ENCODE results near the gene ZNF653. TPM values are rescaled to one million over a fixed set of nuclear protein-coding genes. Genes with fewer than 3 reads are reported as not detected.

The ZNF653 gene
- total RNA-seq, 1 donor from 2014 or later = 19.4 TPM

DNA sequence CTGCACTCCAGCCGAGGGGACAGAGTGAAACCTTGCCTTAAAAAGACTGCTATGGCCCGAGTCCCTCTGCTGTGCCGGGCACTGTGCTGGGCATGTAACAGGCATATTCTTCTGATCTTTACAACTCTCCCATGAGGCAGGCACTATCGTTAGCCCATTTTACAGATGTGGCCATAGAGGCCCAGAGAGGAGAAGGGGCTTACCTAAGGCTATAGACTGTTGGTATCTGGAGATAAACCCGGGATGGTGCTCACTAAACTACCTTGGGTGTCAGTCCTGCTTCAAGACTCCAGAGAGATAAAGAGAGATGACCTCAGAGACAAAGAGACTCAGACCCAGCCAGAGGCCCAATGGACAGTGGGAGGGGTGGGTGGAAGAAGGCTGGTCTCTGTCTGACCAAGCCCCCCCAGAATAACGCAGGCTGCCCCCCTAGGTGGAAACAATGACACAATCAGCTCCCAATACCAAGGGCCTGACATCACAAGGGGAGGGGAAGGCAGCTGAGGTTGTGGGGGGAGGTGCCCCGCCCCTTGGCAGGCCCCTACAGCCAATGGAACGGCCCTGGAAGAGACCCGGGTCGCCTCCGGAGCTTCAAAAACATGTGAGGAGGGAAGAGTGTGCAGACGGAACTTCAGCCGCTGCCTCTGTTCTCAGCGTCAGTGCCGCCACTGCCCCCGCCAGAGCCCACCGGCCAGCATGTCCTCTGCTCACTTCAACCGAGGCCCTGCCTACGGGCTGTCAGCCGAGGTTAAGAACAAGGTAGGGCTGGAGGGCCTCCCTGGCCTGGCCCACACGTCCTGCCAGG, 32.8 kb upstream of the ZNF653 start, which contains the start of gene CNN1:
CNN1 (plus strand) TSS at position 620 of the 805 bp plus-strand sequence; CDS start at position 697, 77 bp downstream.
- intact Hi-C loops (cut with micrococcal nuclease) = no loop called here
- no peak within 1 kb of the TSS for H3K4me3 Mint-ChIP-seq (ENCODE audit: low read depth)
- peaks cover 10% of the 10 kb centered on the region for H3K4me1 Mint-ChIP-seq (ENCODE audit: low read depth)
- DNase-seq (ENCODE audit: low spot score) = no peak
- H3K27ac Mint-ChIP-seq = no peak within 1 kb of the TSS
- H3K9me3 Mint-ChIP-seq = no peaks in the 10 kb centered on the region
- no peaks in the 10 kb centered on the region for H3K36me3 Mint-ChIP-seq (ENCODE audit: low read depth)
- H3K27me3 Mint-ChIP-seq (ENCODE audit: low read depth) = peaks cover 23% of the 10 kb centered on the region

DNA sequence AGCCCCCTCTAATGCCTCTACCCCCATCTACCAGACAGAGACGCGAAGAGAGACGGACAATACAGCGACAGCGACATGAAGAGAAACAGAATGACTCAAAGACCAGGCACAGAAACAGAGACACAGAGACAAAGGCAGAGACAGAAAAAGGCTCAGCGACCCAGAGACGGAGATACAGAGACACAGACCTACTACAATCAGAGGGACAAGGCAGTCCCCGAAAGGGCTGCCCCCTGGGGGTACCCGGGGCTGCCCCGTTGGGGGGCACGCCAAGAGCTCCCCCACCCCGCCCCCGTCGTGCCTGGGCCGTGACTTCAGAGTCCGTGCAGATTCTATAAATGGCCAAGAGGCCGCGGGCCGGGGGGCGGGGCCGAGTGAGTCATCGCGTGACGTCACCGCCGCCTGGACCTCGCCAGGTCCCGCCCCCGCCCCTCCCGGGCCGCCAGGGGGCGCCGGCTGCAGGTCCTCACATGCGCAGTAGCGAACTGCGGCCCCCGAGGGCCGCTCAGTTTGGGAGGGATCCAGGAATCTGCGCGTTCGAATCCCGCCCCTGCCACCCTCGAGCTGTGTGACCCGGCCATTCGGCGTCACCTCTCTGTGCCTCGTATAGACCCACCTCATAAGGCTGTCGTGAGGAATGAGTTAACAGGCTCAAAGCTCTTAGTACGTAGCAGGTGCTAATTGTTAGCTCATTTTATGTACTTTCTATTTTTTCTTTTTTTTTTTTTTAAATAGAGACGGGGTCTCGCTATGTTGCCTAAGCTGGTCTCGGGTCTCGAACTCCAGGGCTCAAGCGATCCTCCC, 30.4 kb upstream of the ZNF653 start:
- Mint-ChIP-seq H3K36me3 (ENCODE audit: low read depth) (no peaks in the 10 kb centered on the region), H3K27me3 (ENCODE audit: low read depth) (peaks cover 23% of the 10 kb centered on the region), H3K9me3 (no peaks in the 10 kb centered on the region), H3K4me1 (ENCODE audit: low read depth) (peaks cover 18% of the 10 kb centered on the region), H3K27ac (peak overlapping the region; percentile 26), H3K4me3 (ENCODE audit: low read depth) (peak overlapping the region; percentile 50)
- intact Hi-C loops (cut with micrococcal nuclease) = loop anchor here (1.0 kb wide), 1 partner anchor 51 kb away; no protein-coding TSS in a partner anchor
- peak; percentile 79 for DNase-seq (ENCODE audit: low spot score)

DNA sequence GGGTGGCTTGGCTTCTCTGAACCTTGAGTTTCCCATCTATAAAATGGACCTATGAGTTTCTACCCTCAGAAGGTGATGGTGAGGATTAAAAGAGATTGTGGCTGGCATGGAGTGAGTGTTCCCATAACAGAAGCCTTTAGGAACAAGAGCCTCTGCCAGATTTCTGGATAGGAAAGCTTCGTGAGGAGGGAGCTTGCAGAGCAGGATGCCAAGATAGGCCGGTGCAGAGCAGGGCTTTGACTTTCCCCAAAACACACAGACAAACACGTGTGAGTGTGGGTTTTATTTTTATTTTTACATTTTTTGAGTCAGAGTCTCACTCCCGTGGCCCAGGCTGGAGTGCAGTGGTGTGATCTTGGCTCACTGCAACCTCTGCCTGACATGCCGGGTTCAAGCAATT, 29.3 kb upstream of the ZNF653 start:
- Mint-ChIP-seq H3K4me3 (ENCODE audit: low read depth) (no peak overlapping the region), H3K27ac (no peak overlapping the region), H3K27me3 (ENCODE audit: low read depth) (peaks cover 19% of the 10 kb centered on the region), H3K9me3 (no peaks in the 10 kb centered on the region), H3K4me1 (ENCODE audit: low read depth) (peaks cover 22% of the 10 kb centered on the region), H3K36me3 (ENCODE audit: low read depth) (no peaks in the 10 kb centered on the region)
- intact Hi-C loops (cut with micrococcal nuclease) = no loop called here
- DNase-seq (ENCODE audit: low spot score) = no peak

DNA sequence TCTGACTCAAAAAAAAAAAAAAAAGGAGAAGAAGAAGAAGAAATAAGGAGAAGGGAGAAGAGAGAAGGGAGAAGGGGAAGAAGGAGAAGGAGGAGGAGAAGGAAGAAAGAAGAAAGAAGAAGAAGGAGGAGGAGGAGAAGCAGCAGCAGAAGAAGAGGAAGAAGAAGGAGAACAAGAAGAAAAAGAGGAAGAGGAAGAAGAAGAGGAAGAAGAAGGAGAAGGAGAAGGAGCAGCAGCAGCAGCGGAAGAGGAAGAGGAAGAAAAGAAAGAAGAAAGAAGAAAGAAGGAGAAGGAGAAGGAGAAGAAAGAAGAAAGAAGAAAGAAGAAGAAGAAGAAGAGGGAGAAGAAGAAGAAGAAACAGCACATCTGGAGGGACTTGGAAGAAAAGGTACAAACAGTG, 28.9 kb upstream of the ZNF653 start:
- DNase-seq (ENCODE audit: low spot score) = no peak
- Mint-ChIP-seq H3K9me3 (no peaks in the 10 kb centered on the region), H3K4me3 (ENCODE audit: low read depth) (no peak overlapping the region), H3K27ac (no peak overlapping the region), H3K4me1 (ENCODE audit: low read depth) (peaks cover 22% of the 10 kb centered on the region), H3K36me3 (ENCODE audit: low read depth) (no peaks in the 10 kb centered on the region), H3K27me3 (ENCODE audit: low read depth) (peaks cover 19% of the 10 kb centered on the region)
- intact Hi-C loops (cut with micrococcal nuclease) = no loop called here

DNA sequence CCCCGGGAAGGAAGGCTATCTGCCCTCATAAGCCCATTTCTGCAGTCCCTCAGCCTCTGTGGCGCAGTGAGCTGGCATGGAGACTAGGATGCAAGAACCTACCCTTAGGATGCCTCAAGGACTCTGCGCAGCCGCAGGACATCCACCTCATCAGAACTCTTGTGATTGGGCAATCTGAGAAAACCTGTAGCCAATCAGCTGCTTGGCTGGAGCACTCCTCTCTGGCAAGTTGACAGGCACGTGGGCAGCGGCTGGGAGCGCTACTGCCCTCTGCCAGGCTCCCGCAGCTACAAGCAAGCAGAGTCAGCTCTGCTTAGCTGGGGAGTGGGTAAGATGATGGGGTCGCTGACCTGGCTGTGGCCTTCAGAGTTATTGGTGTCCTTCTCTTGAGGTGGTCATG, 24.8 kb upstream of the ZNF653 start:
- no peaks in the 10 kb centered on the region for H3K9me3 Mint-ChIP-seq
- H3K27me3 Mint-ChIP-seq (ENCODE audit: low read depth) = peaks cover 5% of the 10 kb centered on the region
- H3K36me3 Mint-ChIP-seq (ENCODE audit: low read depth) = peaks cover 5% of the 10 kb centered on the region
- no peak overlapping the region for H3K27ac Mint-ChIP-seq
- intact Hi-C loops (cut with micrococcal nuclease) = no loop called here
- H3K4me3 Mint-ChIP-seq (ENCODE audit: low read depth) = no peak overlapping the region
- DNase-seq (ENCODE audit: low spot score) = peak; percentile 39
- H3K4me1 Mint-ChIP-seq (ENCODE audit: low read depth) = peaks cover 26% of the 10 kb centered on the region

DNA sequence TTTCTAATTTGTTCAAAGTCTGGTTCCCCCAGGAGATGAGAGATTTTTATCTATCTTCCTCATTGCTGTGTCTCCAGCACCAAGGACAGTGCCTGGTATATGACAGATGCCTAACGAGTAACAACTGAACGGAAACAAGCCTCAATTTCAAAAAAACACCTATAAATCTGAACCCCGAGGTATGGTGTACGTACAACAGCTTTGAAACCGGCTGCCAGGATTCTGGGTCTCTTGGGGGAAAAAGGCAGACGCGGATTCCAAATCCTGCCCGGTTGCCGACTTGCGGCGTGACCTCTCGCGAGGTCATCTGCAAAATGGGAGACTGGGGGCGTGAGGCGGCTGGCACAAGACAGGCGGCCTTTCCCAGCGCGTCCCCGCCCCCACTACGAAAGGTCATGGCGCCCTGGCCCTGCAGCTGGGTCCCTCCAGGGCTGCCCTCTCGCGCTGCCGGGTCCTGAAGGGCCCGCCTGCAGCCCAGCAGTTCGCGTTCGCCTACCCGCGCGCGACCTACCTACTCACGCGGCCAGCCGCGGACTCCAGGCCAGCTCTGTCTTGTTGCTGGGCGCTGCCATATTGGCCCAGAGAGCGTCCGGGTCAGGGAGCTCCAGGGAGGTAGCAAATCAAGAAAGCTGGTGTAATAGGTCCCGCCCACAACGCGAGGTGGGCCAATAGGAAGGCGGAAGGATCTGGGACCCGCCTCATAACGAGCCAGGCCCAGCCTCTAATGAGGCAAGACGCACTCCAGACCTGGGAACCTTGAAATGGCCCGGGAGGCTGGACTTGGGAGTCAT, 23.1 kb upstream of the ZNF653 start, which contains the start of gene ECSIT:
ECSIT (minus strand) TSS at position 584 of the 791 bp plus-strand sequence. CDS start 9,964 bp downstream, outside the sequence.
- H3K36me3 Mint-ChIP-seq (ENCODE audit: low read depth) = peaks cover 5% of the 10 kb centered on the region
- intact Hi-C loops (cut with micrococcal nuclease) = loop anchor here (1.0 to 2.0 kb wide), 2 partner anchors 23 to 94 kb away; partner anchors contain the start of genes ODAD3, PRKCSH and ZNF653
- H3K9me3 Mint-ChIP-seq = no peaks in the 10 kb centered on the region
- H3K27ac Mint-ChIP-seq = peak within 1 kb of the TSS; percentile 78
- DNase-seq (ENCODE audit: low spot score) = peak; percentile 90
- H3K27me3 Mint-ChIP-seq (ENCODE audit: low read depth) = no peaks in the 10 kb centered on the region
- peaks cover 23% of the 10 kb centered on the region for H3K4me1 Mint-ChIP-seq (ENCODE audit: low read depth)
- H3K4me3 Mint-ChIP-seq (ENCODE audit: low read depth) = peak within 1 kb of the TSS; percentile 90

DNA sequence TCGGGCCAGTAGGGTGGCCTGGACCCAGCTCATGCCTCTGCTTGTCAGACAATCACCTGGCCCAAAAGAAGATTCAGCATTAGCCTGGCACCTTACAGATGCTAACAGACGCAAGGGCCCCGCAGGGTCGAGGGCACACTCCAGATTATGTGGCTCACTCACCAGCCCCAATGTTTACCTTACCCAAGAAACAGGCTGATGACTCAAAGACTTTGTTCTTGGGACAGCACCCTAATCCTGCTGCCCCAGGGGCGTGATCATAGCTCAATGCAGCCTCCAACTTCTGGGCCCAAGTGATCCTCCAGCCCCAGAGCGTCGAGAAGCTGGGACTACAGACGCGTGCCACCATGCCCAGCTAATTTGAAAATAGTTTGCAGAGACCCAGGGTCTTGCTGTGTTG, 13.5 kb upstream of the ZNF653 start:
- DNase-seq (ENCODE audit: low spot score) = no peak
- Mint-ChIP-seq H3K4me3 (ENCODE audit: low read depth) (no peak overlapping the region), H3K4me1 (ENCODE audit: low read depth) (no peaks in the 10 kb centered on the region), H3K27me3 (ENCODE audit: low read depth) (no peaks in the 10 kb centered on the region), H3K36me3 (ENCODE audit: low read depth) (peaks cover 11% of the 10 kb centered on the region), H3K27ac (no peak overlapping the region), H3K9me3 (no peaks in the 10 kb centered on the region)
- intact Hi-C loops (cut with micrococcal nuclease) = no loop called here

DNA sequence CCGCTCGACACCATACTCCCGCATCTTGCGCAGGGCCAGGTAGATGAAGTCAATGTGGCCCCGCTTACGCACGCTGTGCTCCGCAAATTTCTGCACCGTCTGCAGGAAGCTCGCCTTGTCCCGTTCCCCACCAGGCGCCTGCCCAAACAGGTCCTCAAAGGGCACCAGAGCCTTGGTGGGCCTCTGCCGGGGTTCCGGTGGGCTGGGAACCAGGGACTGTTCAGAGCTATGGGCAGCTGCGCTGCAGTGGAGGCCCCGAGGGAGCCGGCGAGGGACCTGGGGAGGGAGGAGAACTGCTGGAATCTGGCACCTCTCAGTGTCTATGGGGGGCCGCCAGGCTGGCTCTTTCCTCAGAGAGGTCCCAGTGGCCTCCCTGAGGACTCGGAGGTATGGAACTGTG, 8.3 kb upstream of the ZNF653 start:
- no peaks in the 10 kb centered on the region for H3K4me1 Mint-ChIP-seq (ENCODE audit: low read depth)
- H3K27ac Mint-ChIP-seq = no peak overlapping the region
- no peaks in the 10 kb centered on the region for H3K9me3 Mint-ChIP-seq
- DNase-seq (ENCODE audit: low spot score) = no peak
- no peak overlapping the region for H3K4me3 Mint-ChIP-seq (ENCODE audit: low read depth)
- peaks cover 22% of the 10 kb centered on the region for H3K36me3 Mint-ChIP-seq (ENCODE audit: low read depth)
- intact Hi-C loops (cut with micrococcal nuclease) = no loop called here
- H3K27me3 Mint-ChIP-seq (ENCODE audit: low read depth) = no peaks in the 10 kb centered on the region

DNA sequence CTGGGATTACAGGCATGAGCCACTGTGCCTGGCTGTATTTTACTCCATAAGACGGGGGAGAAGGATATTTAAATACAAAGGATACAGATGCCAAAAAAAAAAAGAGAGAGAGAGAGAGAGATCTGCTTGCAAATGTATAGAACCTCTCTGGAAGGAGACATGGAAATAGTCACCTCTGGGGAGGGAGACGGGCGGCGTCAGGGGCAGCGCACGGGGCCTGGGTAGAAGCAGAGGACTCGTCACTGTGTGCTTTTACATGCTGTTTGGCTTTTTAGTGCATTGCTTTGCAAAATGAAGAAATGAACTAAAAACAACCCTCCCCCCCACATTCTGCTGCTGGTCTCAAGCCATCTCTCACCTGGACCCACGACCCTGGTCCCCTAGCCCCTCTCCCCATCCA, 4.8 kb upstream of the ZNF653 start:
- H3K4me1 Mint-ChIP-seq (ENCODE audit: low read depth) = peaks cover 3% of the 10 kb centered on the region
- H3K36me3 Mint-ChIP-seq (ENCODE audit: low read depth) = peaks cover 29% of the 10 kb centered on the region
- no peak overlapping the region for H3K4me3 Mint-ChIP-seq (ENCODE audit: low read depth)
- intact Hi-C loops (cut with micrococcal nuclease) = no loop called here
- H3K27me3 Mint-ChIP-seq (ENCODE audit: low read depth) = no peaks in the 10 kb centered on the region
- no peak for DNase-seq (ENCODE audit: low spot score)
- no peaks in the 10 kb centered on the region for H3K9me3 Mint-ChIP-seq
- no peak overlapping the region for H3K27ac Mint-ChIP-seq

DNA sequence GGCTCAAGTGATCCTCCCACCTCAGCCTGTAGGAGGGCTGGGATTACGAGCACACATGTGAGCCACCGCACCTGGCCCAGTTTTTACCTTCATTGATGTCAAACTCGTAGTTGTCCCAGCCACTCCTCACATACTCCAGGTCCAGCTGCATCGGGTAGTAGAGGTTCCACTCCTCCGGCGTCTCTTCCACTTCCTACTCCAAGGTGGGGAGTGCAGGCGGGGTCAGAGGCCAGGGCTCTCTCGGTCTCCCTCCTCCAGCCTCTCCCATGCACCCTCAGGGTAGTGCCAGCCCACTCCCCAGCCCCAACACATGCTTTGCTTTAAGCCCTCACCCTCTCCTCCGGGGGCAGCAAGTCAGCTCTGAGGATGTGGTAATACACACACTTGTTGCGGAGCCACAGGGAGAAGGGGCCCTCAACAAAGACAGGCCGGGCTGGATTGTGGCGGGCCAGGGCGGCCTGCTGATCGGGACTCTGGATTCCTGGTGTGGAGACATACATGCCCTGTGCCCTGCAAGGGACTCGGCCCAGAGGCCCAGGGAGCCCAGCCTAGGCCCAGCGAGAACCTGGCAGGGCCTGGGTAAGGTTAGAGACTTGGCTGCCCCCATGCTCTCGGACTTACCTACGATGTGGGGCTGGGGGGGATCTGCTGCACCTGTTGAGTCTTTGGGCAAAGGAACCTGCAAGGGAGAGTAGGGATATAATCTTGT, 1.9 kb upstream of the ZNF653 start:
- peaks cover 12% of the 10 kb centered on the region for H3K4me1 Mint-ChIP-seq (ENCODE audit: low read depth)
- no peak overlapping the region for H3K27ac Mint-ChIP-seq
- H3K27me3 Mint-ChIP-seq (ENCODE audit: low read depth) = no peaks in the 10 kb centered on the region
- peak overlapping the region; percentile 89 for H3K4me3 Mint-ChIP-seq (ENCODE audit: low read depth)
- intact Hi-C loops (cut with micrococcal nuclease) = loop anchor here (5.0 kb wide), 1 partner anchor 80 kb away; no protein-coding TSS in a partner anchor
- DNase-seq (ENCODE audit: low spot score) = no peak
- H3K36me3 Mint-ChIP-seq (ENCODE audit: low read depth) = peaks cover 20% of the 10 kb centered on the region
- H3K9me3 Mint-ChIP-seq = no peaks in the 10 kb centered on the region

DNA sequence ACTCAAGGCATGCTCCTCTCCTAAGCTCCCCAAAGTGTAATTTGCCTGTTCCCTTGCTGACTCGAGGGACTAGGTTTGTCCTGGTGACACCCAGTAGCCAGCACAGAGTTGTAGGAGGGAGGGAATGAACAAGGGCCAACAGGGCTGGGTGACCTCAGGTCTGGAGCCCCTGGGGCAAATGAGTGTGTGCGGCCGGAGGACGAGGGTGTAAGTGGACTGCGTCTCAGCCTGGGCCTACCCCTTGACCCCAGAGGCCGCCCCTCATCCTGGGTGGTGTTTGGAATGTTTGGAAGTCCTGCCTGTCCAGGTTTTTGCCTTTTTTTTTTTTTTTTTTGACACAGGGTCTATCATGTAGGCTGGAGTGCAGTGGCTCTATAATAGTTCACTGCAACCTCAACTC, 1.3 kb upstream of the ZNF653 start:
- peak overlapping the region; percentile 76 for H3K27ac Mint-ChIP-seq
- intact Hi-C loops (cut with micrococcal nuclease) = loop anchor here (5.0 kb wide), 1 partner anchor 80 kb away; no protein-coding TSS in a partner anchor
- H3K9me3 Mint-ChIP-seq = no peaks in the 10 kb centered on the region
- H3K27me3 Mint-ChIP-seq (ENCODE audit: low read depth) = no peaks in the 10 kb centered on the region
- H3K4me1 Mint-ChIP-seq (ENCODE audit: low read depth) = peaks cover 12% of the 10 kb centered on the region
- H3K36me3 Mint-ChIP-seq (ENCODE audit: low read depth) = peaks cover 20% of the 10 kb centered on the region
- no peak for DNase-seq (ENCODE audit: low spot score)
- H3K4me3 Mint-ChIP-seq (ENCODE audit: low read depth) = peak overlapping the region; percentile 89
